ENCODE results near the gene HBB. TPM values are rescaled to one million over a fixed set of nuclear protein-coding genes. Genes with fewer than 3 reads are reported as not detected.

The HBB gene
- total RNA-seq, 4 donors from 2014 or later = 2.8 TPM; not detected in 3

GRCh38 chr11:5247472-5248192, 20.8 kb upstream of the HBB start:
- Histone ChIP-seq H3K4me3 (no peak overlapping the region), H3K4me1 (no peaks in the 10 kb centered on the region), H3K9me3 (no peaks in the 10 kb centered on the region), H3K27me3 (no peaks in the 10 kb centered on the region), H3K27ac (no peak overlapping the region), H3K36me3 (no peaks in the 10 kb centered on the region)
- no peak for DNase-seq
- TF ChIP-seq POLR2A (IDR thresholded peaks at IDR 0.05) (no peak), CTCF (IDR thresholded peaks at IDR 0.05) (no peak)

DNA sequence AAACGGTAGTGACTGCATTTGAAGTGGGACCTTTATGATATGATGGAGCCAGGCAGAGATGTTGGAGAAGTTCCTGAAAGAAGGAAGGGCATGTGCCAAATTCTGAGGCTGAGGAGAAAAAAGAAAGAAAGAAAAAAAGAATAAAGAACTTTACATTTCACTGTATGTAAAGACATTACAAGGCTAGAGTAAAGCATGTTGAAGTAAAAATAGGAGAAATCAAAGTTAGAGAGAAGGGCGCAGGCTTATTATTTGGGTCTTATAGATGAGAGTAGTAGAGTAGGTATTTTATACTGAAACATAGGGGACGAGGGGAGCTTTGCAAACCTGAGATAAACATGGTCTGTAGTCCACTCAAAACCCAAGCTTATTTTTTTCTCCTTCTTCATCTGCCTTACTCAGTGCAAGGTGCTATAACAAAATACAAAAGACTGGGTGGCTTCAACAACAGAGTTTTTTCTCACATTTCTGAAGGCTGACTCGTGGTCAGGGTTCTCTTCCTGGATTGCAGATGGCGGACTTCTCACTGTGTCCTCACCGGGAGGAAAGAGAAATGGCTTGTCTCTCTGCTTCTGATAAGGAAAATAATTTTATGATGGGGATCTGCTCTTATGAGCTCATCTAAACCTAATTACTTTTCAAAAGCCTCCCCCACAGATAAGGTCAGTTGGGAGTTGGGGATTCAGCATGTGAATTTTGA, 20.1 kb upstream of the HBB start:
- no peaks in the 10 kb centered on the region for H3K27me3 ChIP-seq
- DNase-seq = no peak
- no peaks in the 10 kb centered on the region for H3K4me1 ChIP-seq
- TF ChIP-seq CTCF (IDR thresholded peaks at IDR 0.05) (no peak), POLR2A (IDR thresholded peaks at IDR 0.05) (no peak)
- H3K27ac ChIP-seq = no peak overlapping the region
- H3K4me3 ChIP-seq = no peak overlapping the region
- no peaks in the 10 kb centered on the region for H3K36me3 ChIP-seq
- no peaks in the 10 kb centered on the region for H3K9me3 ChIP-seq

- Histone ChIP-seq H3K36me3 (no peaks in the 10 kb centered on the region), H3K4me3 (no peak overlapping the region), H3K4me1 (no peaks in the 10 kb centered on the region), H3K27ac (no peak overlapping the region), H3K27me3 (no peaks in the 10 kb centered on the region), H3K9me3 (no peaks in the 10 kb centered on the region)
- TF ChIP-seq CTCF (IDR thresholded peaks at IDR 0.05) = no peak
- TF ChIP-seq POLR2A (IDR thresholded peaks at IDR 0.05) = no peak
- DNase-seq = no peak
Observed at GRCh38 chr11:5245155-5245554, 18.3 kb upstream of the HBB start.

GRCh38 chr11:5243816-5244180, 16.9 kb upstream of the HBB start:
- DNase-seq = no peak
- H3K36me3 ChIP-seq = no peaks in the 10 kb centered on the region
- no peak overlapping the region for H3K4me3 ChIP-seq
- no peaks in the 10 kb centered on the region for H3K4me1 ChIP-seq
- no peak for TF ChIP-seq POLR2A (IDR thresholded peaks at IDR 0.05)
- H3K9me3 ChIP-seq = no peaks in the 10 kb centered on the region
- H3K27ac ChIP-seq = no peak overlapping the region
- no peaks in the 10 kb centered on the region for H3K27me3 ChIP-seq

DNA sequence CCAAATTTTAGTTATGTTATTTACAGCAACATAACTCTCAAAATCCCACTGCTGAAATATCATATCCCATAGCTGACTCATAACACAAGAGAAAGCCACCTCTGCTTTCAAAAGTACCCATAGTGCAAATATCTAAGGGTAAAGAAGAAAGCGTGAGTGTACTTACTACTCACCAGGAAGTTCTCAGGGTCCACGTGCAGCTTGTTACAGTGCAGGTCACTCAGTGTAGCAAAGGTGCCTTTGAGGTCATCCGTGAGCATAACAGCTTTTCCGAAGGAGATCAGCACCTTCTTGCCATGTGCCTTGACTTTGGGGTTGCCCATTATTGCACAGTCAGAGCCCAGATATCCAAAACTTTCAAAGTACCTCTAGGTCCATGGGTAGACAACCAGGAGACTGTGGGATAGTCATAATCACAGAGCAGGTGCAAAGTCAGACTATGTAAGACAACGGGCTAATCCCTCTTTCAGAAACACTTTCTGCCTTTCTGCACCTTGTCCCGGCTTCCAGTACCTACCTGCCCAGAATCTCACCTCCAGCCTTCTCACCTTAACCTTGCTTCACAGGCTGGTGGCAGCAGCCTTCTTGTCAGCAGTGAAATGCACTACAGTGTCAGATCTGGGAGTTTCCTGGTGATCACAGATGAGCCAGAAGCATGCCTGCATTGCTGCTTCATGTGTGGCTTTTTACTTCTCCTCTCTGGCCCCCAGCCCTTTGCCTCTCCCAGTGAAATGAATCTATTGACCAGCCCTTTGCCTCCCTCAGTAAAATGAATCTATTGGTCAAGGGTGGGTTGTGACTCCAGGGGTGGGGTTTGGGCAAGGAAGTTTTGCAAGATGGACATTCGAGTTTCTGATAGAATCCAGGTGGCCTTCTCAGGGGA, 16.3 kb upstream of the HBB start:
- no peak overlapping the region for H3K4me3 ChIP-seq
- H3K9me3 ChIP-seq = no peaks in the 10 kb centered on the region
- no peak overlapping the region for H3K27ac ChIP-seq
- H3K27me3 ChIP-seq = no peaks in the 10 kb centered on the region
- no peaks in the 10 kb centered on the region for H3K36me3 ChIP-seq
- TF ChIP-seq POLR2A (IDR thresholded peaks at IDR 0.05) (no peak), CTCF (IDR thresholded peaks at IDR 0.05) (no peak)
- no peaks in the 10 kb centered on the region for H3K4me1 ChIP-seq
- no peak for DNase-seq

GRCh38 chr11:5242208-5242607, 15.3 kb upstream of the HBB start:
- no peaks in the 10 kb centered on the region for H3K9me3 ChIP-seq
- no peak overlapping the region for H3K4me3 ChIP-seq
- TF ChIP-seq POLR2A (IDR thresholded peaks at IDR 0.05) = no peak
- no peak for TF ChIP-seq CTCF (IDR thresholded peaks at IDR 0.05)
- no peaks in the 10 kb centered on the region for H3K36me3 ChIP-seq
- no peaks in the 10 kb centered on the region for H3K27me3 ChIP-seq
- DNase-seq = no peak
- no peaks in the 10 kb centered on the region for H3K4me1 ChIP-seq
- H3K27ac ChIP-seq = no peak overlapping the region
